Measurements from ENCODE around the gene SCG2.

DNA sequence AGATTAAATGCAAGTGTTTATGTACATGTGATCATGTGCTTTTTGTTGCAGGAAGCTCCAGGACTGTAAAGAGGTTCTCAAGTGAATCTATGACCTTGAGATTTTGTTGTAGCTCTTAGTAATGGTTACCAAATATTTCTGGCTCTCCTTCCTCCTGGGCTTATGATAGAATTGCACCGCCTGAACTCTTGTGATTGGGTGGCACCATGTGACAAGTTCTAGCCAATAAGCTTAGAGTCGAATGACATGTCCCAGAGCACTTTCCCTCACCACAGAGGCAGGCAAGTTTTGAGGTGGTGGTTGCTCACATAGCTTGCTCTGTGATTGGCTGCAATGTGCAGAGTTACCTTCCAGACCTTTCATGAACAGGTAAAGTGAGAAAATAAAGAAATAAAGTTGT, 8.9 kb upstream of the SCG2 start:
- TF ChIP-seq, protein P1, sequence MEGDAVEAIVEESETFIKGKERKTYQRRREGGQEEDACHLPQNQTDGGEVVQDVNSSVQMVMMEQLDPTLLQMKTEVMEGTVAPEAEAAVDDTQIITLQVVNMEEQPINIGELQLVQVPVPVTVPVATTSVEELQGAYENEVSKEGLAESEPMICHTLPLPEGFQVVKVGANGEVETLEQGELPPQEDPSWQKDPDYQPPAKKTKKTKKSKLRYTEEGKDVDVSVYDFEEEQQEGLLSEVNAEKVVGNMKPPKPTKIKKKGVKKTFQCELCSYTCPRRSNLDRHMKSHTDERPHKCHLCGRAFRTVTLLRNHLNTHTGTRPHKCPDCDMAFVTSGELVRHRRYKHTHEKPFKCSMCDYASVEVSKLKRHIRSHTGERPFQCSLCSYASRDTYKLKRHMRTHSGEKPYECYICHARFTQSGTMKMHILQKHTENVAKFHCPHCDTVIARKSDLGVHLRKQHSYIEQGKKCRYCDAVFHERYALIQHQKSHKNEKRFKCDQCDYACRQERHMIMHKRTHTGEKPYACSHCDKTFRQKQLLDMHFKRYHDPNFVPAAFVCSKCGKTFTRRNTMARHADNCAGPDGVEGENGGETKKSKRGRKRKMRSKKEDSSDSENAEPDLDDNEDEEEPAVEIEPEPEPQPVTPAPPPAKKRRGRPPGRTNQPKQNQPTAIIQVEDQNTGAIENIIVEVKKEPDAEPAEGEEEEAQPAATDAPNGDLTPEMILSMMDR (IDR thresholded peaks at IDR 0.05; ENCODE audit: insufficient read depth, low read depth, low read length) = no peak
- TF ChIP-seq EZH2 (IDR thresholded peaks at IDR 0.05; ENCODE audit: insufficient read depth, low read length) = no peak
